Uterus (tissue), 4 donors: ENCODE measurements around the gene CCND3. TPM values are rescaled to one million over a fixed set of nuclear protein-coding genes. Genes with fewer than 3 reads are reported as not detected.

Experiments used
- DNase-seq, 2 donors: peaks; one replicate each; pipeline ENCODE4 v3.0.0-alpha.2; 2019 to 2020
- H3K27ac ChIP-seq, 2 donors: fragments of 200-600 bp; sonication (generic); 1 replicate in 1 of 2; 2 replicates in 1 of 2; pipeline ENCODE4 v1.5.1; 2016 to 2018
- H3K27me3 ChIP-seq, 2 donors: fragments of 200-600 bp; sonication (generic); one replicate each; pipeline ENCODE4 v1.5.1; 2018 to 2019; ENCODE audit warnings: control low read depth in 1 of 2
- H3K36me3 ChIP-seq, 2 donors: fragments of 200-600 bp; sonication (generic); one replicate each; pipeline ENCODE4 v1.5.1; 2019; ENCODE audit warnings: control low read depth in 1 of 2
- H3K4me1 ChIP-seq, 2 donors: fragments of 200-600 bp; sonication (generic); one replicate each; pipeline ENCODE4 v1.5.1; 2018 to 2019; ENCODE audit warnings: control low read depth in 1 of 2
- H3K4me3 ChIP-seq, 2 donors: fragments of 200-600 bp; sonication (generic); 1 replicate in 1 of 2; 2 replicates in 1 of 2; pipeline ENCODE4 v1.5.1; 2018 to 2019; ENCODE audit warnings: mild to moderate bottlenecking in 1 of 2
- H3K9me3 ChIP-seq, 2 donors: fragments of 200-600 bp; sonication (generic); one replicate each; pipeline ENCODE4 v1.5.1; 2019; ENCODE audit warnings: control low read depth in 1 of 2
- POLR2A ChIP-seq, 2 donors: fragments of 450-650 bp; IDR thresholded peaks; one replicate each; pipeline ENCODE4 v1.6.1; 2016; ENCODE audit warnings: antibody characterized with exemption in 2 of 2, mild to moderate bottlenecking in 1 of 2, moderate library complexity in 1 of 2
- intact Hi-C: fragments of 100-400 bp; cut with DNase I; formaldehyde crosslinking; loops from one replicate; pipeline ENCODE4 v1.15.1; 2023; ENCODE audit warnings: low total_unique reads
- total RNA-seq, 4 donors: library from RNA; depleted of rRNA in 3 of 4; stranded (reverse); fragments of >200 nt in 3 of 4; gene quantifications; one replicate each; pipeline versions ENCODE4 v1.1.0 to v1.2.4, GENCODE V29; 2014 to 2023
- TF ChIP-seq, protein P1 (sequence below), 4 experiments: fragments of 200-600 bp in 2 of 4; fragments of 450-650 bp in 2 of 4; sonication (generic) in 2 of 4; IDR thresholded peaks; one replicate each; pipeline ENCODE4 v1.5.1; 2016 to 2019; ENCODE audit warnings: antibody characterized with exemption in 4 of 4, mild to moderate bottlenecking in 2 of 4, moderate library complexity in 1 of 4
- donor health status: DM: yes; HTN: yes; CAD: no.

Gene CCND3
- total RNA-seq, 4 donors from 2014 or later = 28.8 to 101 (median 74.3) TPM

DNA sequence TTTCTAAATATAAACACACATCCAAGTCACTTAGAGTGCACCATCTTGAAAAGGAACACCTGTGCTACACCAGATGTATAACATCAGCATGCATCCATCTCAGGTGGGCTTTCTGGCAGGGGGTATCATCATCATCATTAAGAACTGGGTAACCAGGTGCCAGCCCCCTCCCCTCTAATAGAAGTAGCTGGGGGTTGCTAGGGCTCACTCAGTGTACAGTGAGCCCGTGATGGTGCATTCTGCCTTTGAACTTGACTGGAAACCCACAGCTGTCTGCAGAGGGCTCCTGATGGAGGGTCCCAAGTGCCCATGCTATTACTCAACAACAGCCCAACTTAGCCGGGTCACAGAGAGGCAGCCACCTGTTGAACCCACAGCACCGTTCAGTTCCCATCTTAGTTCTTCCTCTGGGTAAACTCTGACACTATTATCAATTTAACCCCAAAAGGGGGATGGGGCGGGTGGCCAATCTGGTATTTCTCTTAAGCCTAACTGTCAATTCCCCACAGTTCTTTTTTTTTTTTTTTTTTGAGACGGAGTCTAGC, 32.7 kb upstream of the CCND3 start:
- no peak for DNase-seq
- Histone ChIP-seq H3K36me3 (no peaks in the 10 kb centered on the region), H3K27me3 (no peaks in the 10 kb centered on the region), H3K9me3 (no peaks in the 10 kb centered on the region), H3K4me1 (no peaks in the 10 kb centered on the region), H3K27ac (no peak overlapping the region), H3K4me3 (no peak overlapping the region)
- TF ChIP-seq, protein P1, sequence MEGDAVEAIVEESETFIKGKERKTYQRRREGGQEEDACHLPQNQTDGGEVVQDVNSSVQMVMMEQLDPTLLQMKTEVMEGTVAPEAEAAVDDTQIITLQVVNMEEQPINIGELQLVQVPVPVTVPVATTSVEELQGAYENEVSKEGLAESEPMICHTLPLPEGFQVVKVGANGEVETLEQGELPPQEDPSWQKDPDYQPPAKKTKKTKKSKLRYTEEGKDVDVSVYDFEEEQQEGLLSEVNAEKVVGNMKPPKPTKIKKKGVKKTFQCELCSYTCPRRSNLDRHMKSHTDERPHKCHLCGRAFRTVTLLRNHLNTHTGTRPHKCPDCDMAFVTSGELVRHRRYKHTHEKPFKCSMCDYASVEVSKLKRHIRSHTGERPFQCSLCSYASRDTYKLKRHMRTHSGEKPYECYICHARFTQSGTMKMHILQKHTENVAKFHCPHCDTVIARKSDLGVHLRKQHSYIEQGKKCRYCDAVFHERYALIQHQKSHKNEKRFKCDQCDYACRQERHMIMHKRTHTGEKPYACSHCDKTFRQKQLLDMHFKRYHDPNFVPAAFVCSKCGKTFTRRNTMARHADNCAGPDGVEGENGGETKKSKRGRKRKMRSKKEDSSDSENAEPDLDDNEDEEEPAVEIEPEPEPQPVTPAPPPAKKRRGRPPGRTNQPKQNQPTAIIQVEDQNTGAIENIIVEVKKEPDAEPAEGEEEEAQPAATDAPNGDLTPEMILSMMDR (IDR thresholded peaks at IDR 0.05) = no peak
- no peak for TF ChIP-seq POLR2A (IDR thresholded peaks at IDR 0.05)
- intact Hi-C loops = no loop called here

DNA sequence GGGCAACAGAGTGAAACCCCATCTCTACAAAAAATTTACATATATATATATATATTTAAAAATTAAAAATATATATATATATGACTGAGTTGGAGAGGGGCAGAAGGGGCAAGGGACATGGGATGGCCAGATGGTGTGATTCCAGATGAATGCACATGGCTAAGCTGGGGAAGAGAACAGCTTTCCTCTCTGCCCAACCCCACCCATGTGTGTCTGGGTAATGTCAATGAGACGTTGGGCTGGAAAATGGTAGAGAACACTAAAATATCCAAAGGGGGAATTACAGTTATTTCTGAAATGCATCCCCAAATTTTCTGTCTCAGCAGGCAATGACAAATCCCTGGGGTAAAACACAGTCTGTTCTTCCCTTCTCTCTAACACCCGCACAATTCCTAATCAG, 31.2 kb upstream of the CCND3 start:
- Histone ChIP-seq H3K27ac (no peak overlapping the region), H3K9me3 (no peaks in the 10 kb centered on the region), H3K4me3 (no peak overlapping the region), H3K4me1 (no peaks in the 10 kb centered on the region), H3K36me3 (no peaks in the 10 kb centered on the region), H3K27me3 (no peaks in the 10 kb centered on the region)
- intact Hi-C loops = no loop called here
- DNase-seq = no peak
- TF ChIP-seq, protein P1 (IDR thresholded peaks at IDR 0.05) = no peak
- no peak for TF ChIP-seq POLR2A (IDR thresholded peaks at IDR 0.05)

DNA sequence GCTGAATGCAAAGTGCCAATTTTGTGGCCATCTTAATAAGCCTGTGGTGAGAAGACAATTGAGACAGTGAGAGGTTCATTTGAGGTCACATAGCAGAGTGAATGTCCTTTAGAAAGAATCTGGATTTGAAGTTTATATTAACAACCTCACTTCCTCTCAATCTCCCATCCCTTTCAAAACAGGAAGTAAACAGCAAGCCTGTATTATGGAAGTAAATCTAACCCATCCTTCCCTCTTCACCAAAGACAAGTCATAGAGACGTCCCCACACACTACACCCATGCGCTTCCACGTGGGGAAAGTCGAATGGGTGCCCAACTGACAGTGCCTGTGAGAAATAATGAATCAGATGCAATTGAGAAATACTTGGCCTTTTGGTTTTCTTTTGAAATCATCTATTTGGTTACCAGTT, 28.8 kb upstream of the CCND3 start:
- H3K36me3 ChIP-seq = no peaks in the 10 kb centered on the region
- no peaks in the 10 kb centered on the region for H3K27me3 ChIP-seq
- H3K27ac ChIP-seq = no peak overlapping the region
- no peak for DNase-seq
- no peak for TF ChIP-seq POLR2A (IDR thresholded peaks at IDR 0.05)
- TF ChIP-seq, protein P1 (IDR thresholded peaks at IDR 0.05) = no peak
- H3K4me1 ChIP-seq = no peaks in the 10 kb centered on the region
- intact Hi-C loops = no loop called here
- no peak overlapping the region for H3K4me3 ChIP-seq
- no peaks in the 10 kb centered on the region for H3K9me3 ChIP-seq

DNA sequence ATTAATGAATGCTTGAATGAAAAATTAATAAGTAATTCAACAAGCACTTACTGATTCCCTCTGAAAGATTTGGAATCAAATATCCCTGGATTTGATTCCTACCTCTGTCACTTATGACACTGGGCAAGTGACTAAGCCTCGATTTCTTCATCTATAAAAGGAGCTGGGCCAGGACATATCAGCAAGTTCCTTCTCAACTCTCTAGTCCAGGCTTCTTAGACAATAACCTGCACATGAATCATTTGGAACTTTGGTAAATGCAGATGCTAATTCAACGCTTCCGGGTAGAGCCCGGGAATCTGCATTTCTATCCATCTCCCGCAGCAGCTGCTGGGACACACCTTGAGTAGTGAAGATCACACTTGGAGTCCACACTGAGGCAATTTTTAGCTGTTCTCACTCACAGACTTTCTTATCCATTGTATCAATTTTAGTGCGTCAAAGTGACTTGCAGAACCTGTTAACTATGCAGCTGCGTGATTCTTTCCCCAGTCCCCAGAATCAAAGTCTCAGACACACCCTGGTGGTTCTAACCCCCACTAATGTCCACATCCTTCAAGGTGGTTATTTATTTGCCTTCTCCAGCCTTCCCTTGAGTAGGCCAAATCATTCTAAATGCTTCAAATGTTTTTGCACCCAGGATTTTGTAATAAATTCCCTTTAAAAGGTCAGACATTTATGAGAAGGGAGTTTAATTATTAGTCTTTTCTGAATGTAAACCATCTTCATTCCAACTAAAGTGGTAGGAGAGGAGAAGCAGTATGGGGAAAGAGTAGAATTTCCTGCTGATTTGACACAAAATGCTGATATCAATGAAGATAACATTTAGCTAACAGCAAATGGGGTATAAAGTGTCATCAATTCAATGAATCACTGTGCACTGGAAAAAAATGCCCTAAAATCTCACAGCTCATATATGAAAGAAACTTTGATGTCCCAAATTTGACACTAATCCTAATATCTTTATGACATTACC, 26.0 kb upstream of the CCND3 start:
- Histone ChIP-seq H3K36me3 (no peaks in the 10 kb centered on the region), H3K27me3 (no peaks in the 10 kb centered on the region), H3K9me3 (no peaks in the 10 kb centered on the region), H3K27ac (no peak overlapping the region), H3K4me3 (no peak overlapping the region), H3K4me1 (no peaks in the 10 kb centered on the region)
- no peak for DNase-seq
- TF ChIP-seq POLR2A (IDR thresholded peaks at IDR 0.05) = no peak
- TF ChIP-seq, protein P1 (IDR thresholded peaks at IDR 0.05) = no peak
- intact Hi-C loops = no loop called here

DNA sequence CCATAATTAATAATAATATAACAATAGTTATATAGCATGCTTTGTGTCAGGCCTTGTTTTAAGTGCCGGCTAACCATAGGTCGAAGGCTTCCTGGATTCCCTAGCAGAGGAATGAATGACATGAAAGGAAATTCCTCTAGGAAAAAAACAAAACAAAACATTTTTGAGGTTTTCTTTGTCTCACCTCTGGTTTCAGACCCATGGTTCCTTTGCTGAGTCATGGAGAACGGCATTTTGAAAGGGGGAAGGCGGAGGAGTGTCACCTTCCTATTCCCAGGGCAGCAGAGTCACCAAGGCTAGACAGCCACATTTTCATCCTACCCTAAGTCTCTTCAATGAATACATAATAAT, 25.3 kb upstream of the CCND3 start:
- no peaks in the 10 kb centered on the region for H3K27me3 ChIP-seq
- intact Hi-C loops = no loop called here
- DNase-seq = no peak
- H3K27ac ChIP-seq = no peak overlapping the region
- H3K9me3 ChIP-seq = no peaks in the 10 kb centered on the region
- TF ChIP-seq, protein P1 (IDR thresholded peaks at IDR 0.05) = no peak
- no peak for TF ChIP-seq POLR2A (IDR thresholded peaks at IDR 0.05)
- H3K36me3 ChIP-seq = no peaks in the 10 kb centered on the region
- no peak overlapping the region for H3K4me3 ChIP-seq
- no peaks in the 10 kb centered on the region for H3K4me1 ChIP-seq
